Heart left ventricle (tissue), 16 donors: ENCODE measurements around the gene TNFSF10. TPM values are rescaled to one million over a fixed set of nuclear protein-coding genes. Genes with fewer than 3 reads are reported as not detected.

ENCODE experiments used
- ATAC-seq, 4 donors: fragments of 200-7000 bp; cut with Tn5 transposase; one replicate each; pipeline ENCODE4 v1.9.1; 2020 to 2022; ENCODE audit warnings: moderate library complexity in 4 of 4, mild to moderate bottlenecking in 3 of 4, moderate number of reproducible peaks in 1 of 4
- DNase-seq, 5 donors: peaks; one replicate each; pipeline ENCODE4 v3.0.0-alpha.2; 2020
- H3K27ac ChIP-seq, 12 donors: fragments of 200-600 bp; sonication (generic) in 4 of 12; one replicate each; pipeline versions ENCODE4 v1.5.0 to v1.8.0; 2016 to 2022; ENCODE audit warnings: mild to moderate bottlenecking in 2 of 12
- H3K27me3 ChIP-seq, 9 donors: fragments of 200-600 bp; sonication (generic) in 2 of 9; one replicate each; pipeline versions ENCODE4 v1.5.1 to v1.8.0; 2016 to 2022; ENCODE audit warnings: mild to moderate bottlenecking in 3 of 9
- H3K36me3 ChIP-seq, 9 donors: fragments of 200-600 bp; sonication (generic) in 2 of 9; one replicate each; pipeline versions ENCODE4 v1.5.0 to v1.8.0; 2018 to 2022; ENCODE audit warnings: mild to moderate bottlenecking in 2 of 9
- H3K4me1 ChIP-seq, 12 donors: fragments of 200-600 bp; sonication (generic) in 4 of 12; one replicate each; pipeline versions ENCODE4 v1.5.0 to v1.8.0; 2016 to 2022; ENCODE audit warnings: mild to moderate bottlenecking in 3 of 12
- H3K4me3 ChIP-seq, 12 donors: fragments of 200-600 bp; sonication (generic) in 4 of 12; one replicate each; pipeline versions ENCODE4 v1.5.0 to v1.8.0; 2017 to 2022; ENCODE audit warnings: mild to moderate bottlenecking in 9 of 12, moderate library complexity in 4 of 12
- H3K9me3 ChIP-seq, 12 donors: fragments of 200-600 bp; sonication (generic) in 4 of 12; one replicate each; pipeline versions ENCODE4 v1.5.0 to v1.8.0; 2016 to 2022; ENCODE audit warnings: mild to moderate bottlenecking in 1 of 12
- POLR2A ChIP-seq, 2 donors: fragments of 450-650 bp; IDR thresholded peaks; one replicate each; pipeline ENCODE4 v1.6.1; 2017; ENCODE audit warnings: antibody characterized with exemption in 2 of 2, mild to moderate bottlenecking in 2 of 2, moderate library complexity in 2 of 2
- WGBS, 4 donors: extraction: QIAGEN DNeasy Blood & Tissue Kit in 2 of 4; methylation state at CpG; one replicate each; pipeline versions ENCODE4 v1.1.5 to v1.1.7; 2013 to 2018; 5-methylcytosine and 5-hydroxymethylcytosine counted together
- intact Hi-C, 10 donors: fragments of 100-400 bp; cut with DNase I; formaldehyde crosslinking; loops; one replicate each; pipeline versions ENCODE4 v1.11.1 to v1.14.2; 2022
- polyA plus RNA-seq, 2 donors: library from polyadenylated mRNA; stranded (reverse); fragments of 200-250 nt; gene quantifications; one replicate each; pipeline ENCODE4 v1.2.3, GENCODE V29; 2013
- total RNA-seq, 9 donors: library from RNA; depleted of rRNA in 2 of 9; stranded (reverse); fragments of >200 nt in 2 of 9; fragmentation: NEBNext Ultra II Directional in 3 of 9; extraction: Animal tissue kit (Norgen Biotek cat#: 25700) in 3 of 9; gene quantifications; one replicate each; pipeline versions ENCODE4 v1.1.0 to v1.2.4, GENCODE V29; 2016 to 2023
- TF ChIP-seq, protein P1 (sequence below), 12 donors: fragments of 200-600 bp; sonication (generic) in 4 of 12; IDR thresholded peaks; one replicate each; pipeline versions ENCODE4 v1.5.0 to v1.8.0; 2018 to 2022; ENCODE audit warnings: antibody characterized with exemption in 12 of 12, mild to moderate bottlenecking in 5 of 12
- donor health status: ischemic (EF 13 %, LVEDD 7.1; RV severe dilation, severe dysfunction).
- donor health status: healthy with polysubstance abuse.
- donor health status: DM: no; HTN: yes; CAD: no.
- donor health status: DM: no; HTN: no; CAD: no.
- donor health status: ischemic (EF 25% LVEDD 6.9; RV normal size, moderate dysfunction).
- donor health status: ischemic (EF 25% LVEDD 5.7; RV mildly dilated, moderate dysfunction).
- donor health status: healthy.
- donor health status: DM: yes; HTN: yes; CAD: no.
- donor health status: ischemic (EF 35%, LVEDD 5.7; RV mildly dilated, moderate dysfunction).
- donor health status: nonischemic (EF 11% LVEDD 7.7; RV severe dilation, severe dysfunction).
- donor health status: DM: yes; HTN: yes; CAD: no.
- donor health status: PGD.
- donor health status: ischemic (EF 29% LVEDD 5.4; RV normal size, mild dysfunction).
- donor health status: nonischemic (EF 23%, LVEDD 6.1; RV moderate dilation, normal function).

TNFSF10 gene
- total and polyA plus RNA-seq, 11 donors: 7.0 to 80.4 (median 20.1) TPM

DNA sequence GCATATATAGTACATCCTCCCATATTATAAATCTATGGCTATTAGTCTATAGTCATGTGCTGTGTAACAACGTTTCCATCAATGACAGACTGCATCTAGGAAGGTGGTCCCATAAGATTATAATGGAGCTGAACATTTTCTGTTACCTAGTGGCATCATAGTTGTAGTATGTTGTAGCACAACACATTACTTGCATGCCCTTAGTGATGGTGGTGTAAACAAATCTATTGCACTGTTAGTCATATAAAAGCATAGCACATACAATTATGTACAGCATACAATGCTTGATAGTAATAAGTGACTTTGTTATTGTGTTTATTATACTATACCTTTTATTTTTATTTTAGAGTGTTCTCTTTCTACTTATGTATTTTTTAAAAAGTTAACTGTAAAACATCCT is 37.4 kb upstream of the TNFSF10 start:
- ATAC-seq: no peak
- intact Hi-C loops: no loop called here
- Histone ChIP-seq H3K27me3 (no peaks in the 10 kb centered on the region), H3K9me3 (no peaks in the 10 kb centered on the region), H3K27ac (peak overlapping the region in 1 of 12 donors; percentile 5), H3K36me3 (no peaks in the 10 kb centered on the region), H3K4me3 (no peak overlapping the region), H3K4me1 (peaks cover 0 to 62% (median 13%) of the 10 kb centered on the region in 12 donors)
- no peak for DNase-seq
- TF ChIP-seq, protein P1, sequence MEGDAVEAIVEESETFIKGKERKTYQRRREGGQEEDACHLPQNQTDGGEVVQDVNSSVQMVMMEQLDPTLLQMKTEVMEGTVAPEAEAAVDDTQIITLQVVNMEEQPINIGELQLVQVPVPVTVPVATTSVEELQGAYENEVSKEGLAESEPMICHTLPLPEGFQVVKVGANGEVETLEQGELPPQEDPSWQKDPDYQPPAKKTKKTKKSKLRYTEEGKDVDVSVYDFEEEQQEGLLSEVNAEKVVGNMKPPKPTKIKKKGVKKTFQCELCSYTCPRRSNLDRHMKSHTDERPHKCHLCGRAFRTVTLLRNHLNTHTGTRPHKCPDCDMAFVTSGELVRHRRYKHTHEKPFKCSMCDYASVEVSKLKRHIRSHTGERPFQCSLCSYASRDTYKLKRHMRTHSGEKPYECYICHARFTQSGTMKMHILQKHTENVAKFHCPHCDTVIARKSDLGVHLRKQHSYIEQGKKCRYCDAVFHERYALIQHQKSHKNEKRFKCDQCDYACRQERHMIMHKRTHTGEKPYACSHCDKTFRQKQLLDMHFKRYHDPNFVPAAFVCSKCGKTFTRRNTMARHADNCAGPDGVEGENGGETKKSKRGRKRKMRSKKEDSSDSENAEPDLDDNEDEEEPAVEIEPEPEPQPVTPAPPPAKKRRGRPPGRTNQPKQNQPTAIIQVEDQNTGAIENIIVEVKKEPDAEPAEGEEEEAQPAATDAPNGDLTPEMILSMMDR (IDR thresholded peaks at IDR 0.05): no peak
- no peak for TF ChIP-seq POLR2A (IDR thresholded peaks at IDR 0.05)
- WGBS, 4 donors: 78 to 87% (median 81%) methylated on average over 1 of the region's 1 CpG

DNA sequence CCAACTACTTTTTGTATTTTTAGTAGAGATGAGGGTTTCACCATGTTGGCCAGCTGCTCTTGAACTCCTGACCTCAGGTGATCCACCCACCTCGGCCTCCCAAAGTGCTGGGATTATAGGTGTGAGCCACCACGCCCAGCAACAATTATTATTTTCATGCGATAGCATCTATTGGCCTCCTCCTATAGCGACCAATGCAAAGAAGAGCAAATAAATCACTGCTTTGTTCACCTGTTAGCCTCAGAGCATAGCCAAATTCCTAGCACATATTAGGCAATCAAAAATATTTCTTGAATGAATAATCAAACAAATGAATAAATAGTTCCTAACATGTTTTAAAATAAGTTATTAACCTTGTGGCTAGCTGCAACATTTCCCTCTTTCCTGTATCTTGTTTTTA is 36.8 kb upstream of the TNFSF10 start:
- ATAC-seq (no peak), DNase-seq (no peak)
- Histone ChIP-seq H3K27me3 (no peaks in the 10 kb centered on the region), H3K4me3 (no peak overlapping the region), H3K9me3 (no peaks in the 10 kb centered on the region), H3K4me1 (peaks cover 0 to 62% (median 13%) of the 10 kb centered on the region in 12 donors), H3K27ac (peak overlapping the region in 1 of 12 donors; percentile 69), H3K36me3 (no peaks in the 10 kb centered on the region)
- 91 to 98% (median 95%) methylated on average over 4 of the region's 4 CpGs for WGBS, 4 donors
- intact Hi-C loops: no loop called here
- no peak for TF ChIP-seq POLR2A (IDR thresholded peaks at IDR 0.05)
- TF ChIP-seq, protein P1 (IDR thresholded peaks at IDR 0.05): no peak

DNA sequence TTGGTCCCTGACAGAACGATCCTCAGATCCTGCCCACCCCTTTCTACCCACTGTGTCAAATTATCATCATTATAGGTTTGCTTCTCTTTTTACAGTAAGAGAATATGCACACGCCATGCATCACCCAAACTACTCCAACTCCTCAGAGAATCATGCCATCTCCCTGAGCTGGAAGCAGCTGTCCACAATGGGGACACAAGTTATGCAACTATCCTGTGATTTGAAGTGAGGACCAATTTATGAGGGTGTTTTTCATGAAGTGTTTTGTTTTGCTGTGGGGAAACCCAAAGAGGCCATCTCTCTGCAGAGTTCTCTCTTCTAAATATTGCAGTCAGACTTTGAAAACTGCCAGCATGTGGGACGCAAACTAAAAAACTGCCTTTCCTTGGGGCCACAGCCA is 35.8 kb upstream of the TNFSF10 start:
- Histone ChIP-seq H3K9me3 (no peaks in the 10 kb centered on the region), H3K36me3 (no peaks in the 10 kb centered on the region), H3K27me3 (no peaks in the 10 kb centered on the region), H3K27ac (peak overlapping the region in 1 of 12 donors; percentile 69), H3K4me1 (peaks cover 0 to 56% (median 13%) of the 10 kb centered on the region in 12 donors), H3K4me3 (no peak overlapping the region)
- intact Hi-C loops: no loop called here
- DNase-seq (peak in 1 of 5 donors; percentile 37), ATAC-seq (no peak)
- 81 to 91% (median 86%) methylated on average over 3 of the region's 3 CpGs for WGBS, 4 donors
- no peak for TF ChIP-seq POLR2A (IDR thresholded peaks at IDR 0.05)
- TF ChIP-seq, protein P1 (IDR thresholded peaks at IDR 0.05): no peak

DNA sequence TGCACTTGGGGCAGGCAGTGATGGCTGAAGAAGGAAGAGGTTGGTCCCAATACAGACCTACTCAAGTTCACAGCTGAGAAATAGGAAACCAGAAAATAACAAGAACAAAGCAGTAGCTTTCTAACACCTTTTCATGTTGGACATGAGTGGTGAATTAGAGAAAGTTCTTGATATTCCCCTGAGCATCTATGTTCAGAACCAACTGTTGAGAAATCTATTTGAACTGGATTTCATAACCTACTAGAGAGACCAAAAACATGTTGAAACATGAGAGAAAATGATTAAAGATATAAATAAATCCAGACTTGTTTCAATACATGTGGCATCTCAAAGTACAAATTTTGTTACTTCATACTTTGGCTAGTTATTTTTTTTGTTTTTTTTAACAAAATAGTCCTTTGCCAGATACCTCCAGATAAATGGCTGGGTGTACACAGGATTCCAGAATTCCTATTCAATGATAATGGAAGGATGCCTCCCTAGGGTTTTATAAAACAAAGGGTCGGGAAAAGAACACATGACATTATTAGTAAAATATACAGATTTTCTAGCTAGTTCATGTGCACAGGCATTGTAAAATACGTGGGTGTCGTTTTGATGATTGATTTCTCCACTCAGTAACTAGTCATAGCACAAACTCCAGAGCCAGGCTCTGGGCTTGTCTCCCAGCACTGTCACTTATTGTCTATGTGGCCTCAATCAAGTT is 34.4 kb upstream of the TNFSF10 start:
- intact Hi-C loops: no loop called here
- TF ChIP-seq, protein P1 (IDR thresholded peaks at IDR 0.05): no peak
- no peak for TF ChIP-seq POLR2A (IDR thresholded peaks at IDR 0.05)
- 40 to 56% (median 53%) methylated on average over 3 of the region's 3 CpGs for WGBS, 4 donors
- ATAC-seq: peak; percentile 24 to 83 (median 72)
- H3K27me3 ChIP-seq: no peaks in the 10 kb centered on the region
- H3K27ac ChIP-seq: peak overlapping the region in 10 of 12 donors; percentile 3 to 69 (median 47)
- no peak overlapping the region for H3K4me3 ChIP-seq
- H3K4me1 ChIP-seq: peaks cover 0 to 42% (median 5%) of the 10 kb centered on the region in 12 donors
- H3K36me3 ChIP-seq: no peaks in the 10 kb centered on the region
- no peak for DNase-seq
- H3K9me3 ChIP-seq: no peaks in the 10 kb centered on the region
